ENCODE results near the gene HOXA7.

HOXA7 gene

GRCh38 chr7:27203365-27203953 is 47.0 kb upstream of the HOXA7 start:
- Histone ChIP-seq H3K4me3 (IDR thresholded peaks at IDR 0.05; ENCODE audit: insufficient read depth, low read depth, low read length) (no peak overlapping the region), H4K20me1 (ENCODE audit: insufficient read depth) (no peaks in the 10 kb centered on the region), H3K79me2 (ENCODE audit: insufficient read depth, low read depth) (no peaks in the 10 kb centered on the region), H3K27ac (no peak overlapping the region), H3K4me2 (no peak overlapping the region), H3K27me3 (ENCODE audit: insufficient read depth, low read depth) (no peaks in the 10 kb centered on the region), H3K9ac (no peak overlapping the region), H3K36me3 (ENCODE audit: insufficient read depth) (no peaks in the 10 kb centered on the region), H3K4me1 (ENCODE audit: low read depth, poor library complexity, severe bottlenecking) (no peaks in the 10 kb centered on the region), H2AFZ (ENCODE audit: low read depth) (no peak overlapping the region)
- no peak for TF ChIP-seq CTCF (conservative IDR thresholded peaks at IDR 0.05; ENCODE audit: low read depth, low read length)

DNA sequence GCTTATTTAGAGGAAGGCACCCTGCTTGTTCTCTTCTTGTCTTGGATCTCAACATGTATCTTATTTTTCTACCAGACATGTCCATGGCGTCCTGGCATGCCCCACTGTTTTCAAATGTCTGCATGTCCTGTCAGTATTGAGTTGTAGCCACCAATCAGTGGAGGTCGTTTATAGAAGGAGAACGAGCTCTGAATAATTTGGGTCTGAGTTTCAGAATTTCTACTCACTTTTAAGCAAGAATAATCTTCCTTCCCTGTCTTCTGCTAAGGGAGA is 46.3 kb upstream of the HOXA7 start:
- H4K20me1 ChIP-seq (ENCODE audit: insufficient read depth) = no peaks in the 10 kb centered on the region
- TF ChIP-seq CTCF (conservative IDR thresholded peaks at IDR 0.05; ENCODE audit: low read depth, low read length) = no peak
- no peak overlapping the region for H3K4me2 ChIP-seq
- H3K9ac ChIP-seq = no peak overlapping the region
- H3K79me2 ChIP-seq (ENCODE audit: insufficient read depth, low read depth) = no peaks in the 10 kb centered on the region
- H3K4me1 ChIP-seq (ENCODE audit: low read depth, poor library complexity, severe bottlenecking) = no peaks in the 10 kb centered on the region
- no peak overlapping the region for H3K27ac ChIP-seq
- H3K36me3 ChIP-seq (ENCODE audit: insufficient read depth) = no peaks in the 10 kb centered on the region
- H3K27me3 ChIP-seq (ENCODE audit: insufficient read depth, low read depth) = no peaks in the 10 kb centered on the region
- no peak overlapping the region for H3K4me3 ChIP-seq (IDR thresholded peaks at IDR 0.05; ENCODE audit: insufficient read depth, low read depth, low read length)
- no peak overlapping the region for H2AFZ ChIP-seq (ENCODE audit: low read depth)

GRCh38 chr7:27202018-27202861 is 45.8 kb upstream of the HOXA7 start:
- TF ChIP-seq CTCF (conservative IDR thresholded peaks at IDR 0.05; ENCODE audit: low read depth, low read length) = no peak
- no peaks in the 10 kb centered on the region for H3K27me3 ChIP-seq (ENCODE audit: insufficient read depth, low read depth)
- H3K4me1 ChIP-seq (ENCODE audit: low read depth, poor library complexity, severe bottlenecking) = no peaks in the 10 kb centered on the region
- H3K9ac ChIP-seq = no peak overlapping the region
- H3K36me3 ChIP-seq (ENCODE audit: insufficient read depth) = no peaks in the 10 kb centered on the region
- H3K4me2 ChIP-seq = no peak overlapping the region
- H4K20me1 ChIP-seq (ENCODE audit: insufficient read depth) = no peaks in the 10 kb centered on the region
- H2AFZ ChIP-seq (ENCODE audit: low read depth) = no peak overlapping the region
- no peaks in the 10 kb centered on the region for H3K79me2 ChIP-seq (ENCODE audit: insufficient read depth, low read depth)
- no peak overlapping the region for H3K4me3 ChIP-seq (IDR thresholded peaks at IDR 0.05; ENCODE audit: insufficient read depth, low read depth, low read length)
- H3K27ac ChIP-seq = no peak overlapping the region

GRCh38 chr7:27201580-27202017 is 45.1 kb upstream of the HOXA7 start:
- no peak overlapping the region for H3K4me3 ChIP-seq (IDR thresholded peaks at IDR 0.05; ENCODE audit: insufficient read depth, low read depth, low read length)
- H3K4me2 ChIP-seq = no peak overlapping the region
- no peak for TF ChIP-seq CTCF (conservative IDR thresholded peaks at IDR 0.05; ENCODE audit: low read depth, low read length)
- no peaks in the 10 kb centered on the region for H3K36me3 ChIP-seq (ENCODE audit: insufficient read depth)
- no peaks in the 10 kb centered on the region for H3K27me3 ChIP-seq (ENCODE audit: insufficient read depth, low read depth)
- no peaks in the 10 kb centered on the region for H3K4me1 ChIP-seq (ENCODE audit: low read depth, poor library complexity, severe bottlenecking)
- H3K79me2 ChIP-seq (ENCODE audit: insufficient read depth, low read depth) = no peaks in the 10 kb centered on the region
- H2AFZ ChIP-seq (ENCODE audit: low read depth) = no peak overlapping the region
- H3K27ac ChIP-seq = no peak overlapping the region
- no peak overlapping the region for H3K9ac ChIP-seq
- no peaks in the 10 kb centered on the region for H4K20me1 ChIP-seq (ENCODE audit: insufficient read depth)

Measured in KMS-11 (cell line).